GM19023 (cell line): ENCODE data around the gene STH.

ENCODE experiments used
- ATAC-seq: cut with Tn5 transposase; IDR thresholded peaks from one replicate; pipeline ENCODE4 v1.9.1; 2021; ENCODE audit warnings: mild to moderate bottlenecking, moderate library complexity; ENCODE audit not compliant: unreplicated experiment

Gene STH

DNA sequence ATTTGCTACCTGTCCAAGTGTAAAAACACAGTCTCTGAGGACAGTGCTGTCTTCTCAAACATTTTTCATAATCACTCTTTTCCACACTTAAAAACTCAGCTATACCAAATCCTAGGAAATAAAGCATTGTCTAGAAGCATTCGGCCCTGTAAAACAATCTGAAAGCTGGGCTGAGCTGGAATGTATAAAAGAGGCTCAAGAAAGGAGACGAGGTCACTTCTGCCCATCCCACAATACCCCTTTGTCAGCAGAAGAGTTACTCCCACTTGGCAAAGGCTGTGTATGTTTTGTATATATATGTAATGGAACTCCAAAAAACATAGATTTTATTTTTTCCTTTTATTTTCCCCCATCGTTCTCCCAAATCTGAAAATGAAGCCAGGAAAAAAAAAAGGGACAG, 43.9 kb downstream of the STH start:
- no peak for ATAC-seq

- ATAC-seq: no peak
Observed at GRCh38 chr17:46043606-46044005, 44.6 kb downstream of the STH start.

- ATAC-seq: no peak
Observed at GRCh38 chr17:46044286-46044928, 45.4 kb downstream of the STH start.

DNA sequence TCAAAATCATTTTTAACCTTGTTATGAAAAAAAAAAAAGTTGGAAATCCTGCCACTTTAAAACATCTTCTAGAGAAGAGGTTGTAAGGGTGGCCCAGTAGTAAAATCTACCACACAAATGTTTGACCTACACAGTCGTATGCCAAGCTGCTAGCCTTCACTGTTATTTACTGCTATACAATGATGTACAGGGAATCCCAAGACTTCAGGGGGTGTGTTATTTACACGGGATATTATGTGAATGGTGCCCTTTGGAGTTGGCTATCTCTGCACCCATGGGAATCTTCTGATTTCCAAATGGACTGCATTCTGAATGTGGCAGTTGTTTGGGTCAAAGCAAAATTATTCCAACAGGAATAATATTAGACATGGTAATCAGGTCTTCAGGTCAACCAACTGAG, 45.9 kb downstream of the STH start:
- no peak for ATAC-seq

GRCh38 chr17:46045639-46046038, 46.6 kb downstream of the STH start:
- no peak for ATAC-seq

DNA sequence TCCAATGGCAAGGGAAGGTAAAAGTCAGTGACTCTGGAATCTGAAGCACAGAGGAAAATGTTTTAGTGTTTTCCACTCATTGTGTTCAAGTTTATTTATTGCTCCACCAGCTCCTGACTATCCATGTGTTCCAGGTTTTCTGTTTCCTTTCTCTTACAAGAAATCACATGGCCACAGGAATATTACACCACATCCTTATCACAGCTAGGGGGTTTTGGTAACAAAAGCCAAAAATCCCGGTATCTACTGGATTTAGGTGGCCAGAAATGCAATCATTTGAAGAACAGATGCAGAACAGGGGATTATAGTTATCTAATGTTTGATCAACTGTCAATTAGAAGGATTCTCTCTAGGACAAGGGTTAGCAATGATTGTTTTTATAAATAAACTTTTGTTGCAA, 47.9 kb downstream of the STH start:
- no peak for ATAC-seq

- ATAC-seq: no peak
Observed at GRCh38 chr17:46047398-46047797, 48.3 kb downstream of the STH start.

- ATAC-seq: no peak
Observed at GRCh38 chr17:46047856-46048255, 48.8 kb downstream of the STH start.
